Testis (tissue), 2 donors: ENCODE results near the gene RTF2.

Source experiments
- POLR2A ChIP-seq: fragments of 450-650 bp; IDR thresholded peaks from one replicate; pipeline ENCODE4 v1.6.1; 2017; ENCODE audit warnings: antibody characterized with exemption, mild to moderate bottlenecking, moderate library complexity
- TF ChIP-seq, protein P1 (sequence below), 3 experiments: fragments of 450-650 bp in 2 of 3; fragments of 200-600 bp in 1 of 3; sonication (generic) in 1 of 3; IDR thresholded peaks; one replicate each; pipeline ENCODE4 v1.5.1; 2016 to 2019; ENCODE audit warnings: antibody characterized with exemption in 3 of 3, mild to moderate bottlenecking in 2 of 3, moderate library complexity in 1 of 3

DNA sequence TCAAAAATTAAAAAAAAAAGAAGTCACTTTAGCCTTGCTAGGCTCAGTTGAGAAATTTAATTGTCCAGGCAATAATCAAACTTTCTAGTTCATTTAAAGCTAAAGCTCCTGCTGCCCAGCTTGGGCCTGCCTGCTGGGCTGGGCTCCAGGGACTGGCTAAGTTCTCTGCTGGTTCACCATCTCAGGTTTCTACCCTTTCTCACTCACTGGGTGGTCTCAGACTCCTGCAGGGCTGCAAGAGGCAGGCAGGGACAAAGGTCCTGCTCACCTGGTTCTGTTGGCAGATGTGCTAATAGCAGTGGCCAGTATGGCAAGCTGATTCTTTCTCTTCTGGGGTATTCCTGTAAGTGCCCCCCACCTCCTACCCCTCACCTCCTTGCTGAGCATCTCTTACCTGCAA, 21.2 kb upstream of the RTF2 start:
- TF ChIP-seq POLR2A: no peak
- TF ChIP-seq, protein P1, sequence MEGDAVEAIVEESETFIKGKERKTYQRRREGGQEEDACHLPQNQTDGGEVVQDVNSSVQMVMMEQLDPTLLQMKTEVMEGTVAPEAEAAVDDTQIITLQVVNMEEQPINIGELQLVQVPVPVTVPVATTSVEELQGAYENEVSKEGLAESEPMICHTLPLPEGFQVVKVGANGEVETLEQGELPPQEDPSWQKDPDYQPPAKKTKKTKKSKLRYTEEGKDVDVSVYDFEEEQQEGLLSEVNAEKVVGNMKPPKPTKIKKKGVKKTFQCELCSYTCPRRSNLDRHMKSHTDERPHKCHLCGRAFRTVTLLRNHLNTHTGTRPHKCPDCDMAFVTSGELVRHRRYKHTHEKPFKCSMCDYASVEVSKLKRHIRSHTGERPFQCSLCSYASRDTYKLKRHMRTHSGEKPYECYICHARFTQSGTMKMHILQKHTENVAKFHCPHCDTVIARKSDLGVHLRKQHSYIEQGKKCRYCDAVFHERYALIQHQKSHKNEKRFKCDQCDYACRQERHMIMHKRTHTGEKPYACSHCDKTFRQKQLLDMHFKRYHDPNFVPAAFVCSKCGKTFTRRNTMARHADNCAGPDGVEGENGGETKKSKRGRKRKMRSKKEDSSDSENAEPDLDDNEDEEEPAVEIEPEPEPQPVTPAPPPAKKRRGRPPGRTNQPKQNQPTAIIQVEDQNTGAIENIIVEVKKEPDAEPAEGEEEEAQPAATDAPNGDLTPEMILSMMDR (IDR thresholded peaks at IDR 0.05): no peak
